Subcutaneous abdominal adipose tissue (tissue), 5 donors: ENCODE results near the gene ATP8A1.

ENCODE experiments used
- H3K27ac ChIP-seq: one replicate; pipeline ENCODE4 v1.7.0; 2013; ENCODE audit warnings: low read depth, mild to moderate bottlenecking, inconsistent platforms, low read length, moderate library complexity
- H3K27me3 ChIP-seq, 5 donors: one replicate each; pipeline ENCODE4 v1.7.0; 2013; ENCODE audit warnings: low read length in 5 of 5, inconsistent platforms in 1 of 5; ENCODE audit not compliant: control insufficient read depth in 5 of 5, insufficient read depth in 4 of 5
- H3K36me3 ChIP-seq, 5 donors: one replicate each; pipeline ENCODE4 v1.7.0; 2013; ENCODE audit warnings: low read length in 5 of 5; ENCODE audit not compliant: control insufficient read depth in 5 of 5, insufficient read depth in 5 of 5
- H3K4me1 ChIP-seq, 5 donors: one replicate each; pipeline ENCODE4 v1.7.0; 2013; ENCODE audit warnings: low read length in 5 of 5, mild to moderate bottlenecking in 3 of 5, moderate library complexity in 1 of 5; ENCODE audit not compliant: control insufficient read depth in 5 of 5, insufficient read depth in 5 of 5
- H3K4me3 ChIP-seq, 5 donors: one replicate each; pipeline ENCODE4 v1.7.0; 2013; ENCODE audit warnings: low read length in 5 of 5, low read depth in 1 of 5
- H3K9ac ChIP-seq, 5 donors: one replicate each; pipeline ENCODE4 v1.7.0; 2013; ENCODE audit warnings: low read length in 5 of 5, mild to moderate bottlenecking in 4 of 5, moderate library complexity in 3 of 5
- H3K9me3 ChIP-seq, 5 donors: one replicate each; pipeline ENCODE4 v1.7.0; 2013; ENCODE audit warnings: low read length in 5 of 5; ENCODE audit not compliant: control insufficient read depth in 5 of 5
- donor health status: healthy.
- donor health status: healthy.
- donor health status: healthy.
- donor health status: healthy.
- donor health status: healthy.

ATP8A1 gene

DNA sequence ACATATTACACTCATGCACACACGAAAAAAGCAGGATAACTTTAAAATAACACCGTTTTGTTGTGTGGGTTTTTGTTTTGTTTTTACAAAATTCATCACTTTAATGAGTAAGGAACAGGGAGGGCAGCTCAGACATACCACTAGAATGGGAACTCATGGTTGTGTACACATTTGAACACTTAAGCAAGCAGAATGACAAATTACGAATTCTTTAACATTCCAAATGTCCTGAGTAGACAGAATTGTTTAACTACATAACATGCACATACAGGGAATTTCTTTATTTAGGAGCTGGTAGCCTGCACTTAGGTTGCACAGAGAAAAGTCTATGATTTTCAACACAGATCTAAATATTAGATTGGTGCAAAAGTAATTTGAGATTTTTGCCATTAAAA, 96.4 kb downstream of the ATP8A1 start:
- Histone ChIP-seq H3K4me1 (no peaks in the 10 kb centered on the region), H3K27me3 (no peaks in the 10 kb centered on the region), H3K4me3 (no peak overlapping the region), H3K27ac (no peak overlapping the region), H3K9me3 (no peaks in the 10 kb centered on the region), H3K9ac (no peak overlapping the region), H3K36me3 (peaks cover 0 to 3% (median 0%) of the 10 kb centered on the region in 5 donors)

DNA sequence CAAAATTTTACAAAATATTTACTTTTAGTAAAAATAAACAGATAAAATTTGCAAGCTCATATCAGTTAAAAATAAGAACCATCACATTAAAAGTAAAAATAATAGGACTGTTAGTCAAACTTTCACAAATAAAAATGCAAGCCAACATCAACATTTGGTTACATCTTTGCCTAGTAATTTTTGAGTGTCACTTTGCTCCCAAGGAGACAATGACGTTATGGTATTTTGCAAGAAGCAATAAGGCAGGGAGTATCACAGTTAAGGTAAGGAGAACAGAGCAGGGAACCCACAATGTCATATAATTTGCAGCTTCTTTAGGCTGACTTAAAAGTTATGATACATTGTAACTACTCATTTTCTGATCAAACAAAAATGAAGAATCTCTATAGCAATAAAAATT, 98.7 kb downstream of the ATP8A1 start:
- H3K27ac ChIP-seq: no peak overlapping the region
- H3K4me1 ChIP-seq: no peaks in the 10 kb centered on the region
- H3K9me3 ChIP-seq: no peaks in the 10 kb centered on the region
- no peak overlapping the region for H3K4me3 ChIP-seq
- no peak overlapping the region for H3K9ac ChIP-seq
- H3K36me3 ChIP-seq: peaks cover 0 to 3% (median 0%) of the 10 kb centered on the region in 5 donors
- H3K27me3 ChIP-seq: no peaks in the 10 kb centered on the region

DNA sequence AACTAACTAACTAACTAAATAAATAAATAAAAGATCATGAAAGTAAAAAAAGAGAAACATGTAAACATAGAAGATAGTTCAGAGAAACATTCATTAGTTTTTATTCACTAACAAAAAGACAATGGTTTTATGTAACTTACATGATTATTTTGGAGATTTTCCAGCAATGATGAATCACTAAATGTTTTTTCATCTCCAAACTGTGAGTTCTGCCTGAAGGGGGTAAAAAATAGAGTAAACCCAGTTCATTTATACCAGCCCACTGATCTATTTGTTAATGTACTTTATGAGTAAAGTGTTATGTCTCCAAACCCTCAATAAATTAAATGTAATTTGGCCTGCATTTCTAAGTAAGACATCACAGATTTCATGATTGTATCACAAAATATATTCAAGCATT, 101.1 kb downstream of the ATP8A1 start:
- H3K4me3 ChIP-seq: no peak overlapping the region
- no peaks in the 10 kb centered on the region for H3K27me3 ChIP-seq
- no peak overlapping the region for H3K9ac ChIP-seq
- no peak overlapping the region for H3K27ac ChIP-seq
- no peaks in the 10 kb centered on the region for H3K4me1 ChIP-seq
- H3K36me3 ChIP-seq: no peaks in the 10 kb centered on the region
- no peaks in the 10 kb centered on the region for H3K9me3 ChIP-seq

DNA sequence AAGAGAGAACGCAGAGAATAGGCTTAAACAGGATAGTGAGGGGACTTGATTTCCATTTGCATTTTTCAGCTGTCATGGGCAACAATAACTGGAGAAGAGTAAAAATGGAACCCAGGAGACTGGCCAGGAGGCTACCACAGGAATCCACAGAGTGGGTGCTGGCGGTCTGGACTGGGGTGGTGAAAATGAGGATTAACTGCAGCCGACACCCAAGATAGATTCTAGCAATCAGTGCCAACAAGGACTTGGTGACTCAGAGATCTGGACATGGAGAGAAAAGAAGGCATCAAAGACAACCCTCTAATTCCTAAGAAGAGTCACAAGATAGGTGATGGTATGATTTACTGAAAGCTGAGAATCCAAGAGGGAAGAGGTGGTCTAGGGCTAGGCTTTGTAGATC, 102.8 kb downstream of the ATP8A1 start:
- Histone ChIP-seq H3K9me3 (no peaks in the 10 kb centered on the region), H3K27ac (no peak overlapping the region), H3K4me3 (no peak overlapping the region), H3K36me3 (no peaks in the 10 kb centered on the region), H3K4me1 (no peaks in the 10 kb centered on the region), H3K9ac (no peak overlapping the region), H3K27me3 (no peaks in the 10 kb centered on the region)

DNA sequence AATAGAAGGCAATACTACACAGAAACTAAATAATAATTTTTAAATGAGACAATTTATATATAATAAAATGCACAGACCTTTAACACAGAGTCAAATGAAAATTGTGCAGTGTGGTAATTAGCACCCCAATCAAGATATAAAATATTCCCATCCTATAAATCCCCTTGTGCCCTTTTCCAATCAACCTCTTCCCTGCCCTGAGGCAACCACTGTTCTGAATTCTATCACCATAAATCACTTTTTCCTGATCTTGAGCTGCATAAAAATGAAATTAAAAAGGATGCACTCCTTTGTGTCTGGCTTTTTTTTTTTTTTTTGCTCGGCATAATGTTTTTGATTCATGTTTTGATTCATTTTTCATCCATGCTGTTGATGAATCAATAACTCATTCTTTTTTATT, 107.0 kb downstream of the ATP8A1 start:
- no peak overlapping the region for H3K27ac ChIP-seq
- H3K9me3 ChIP-seq: no peaks in the 10 kb centered on the region
- H3K4me1 ChIP-seq: no peaks in the 10 kb centered on the region
- no peak overlapping the region for H3K4me3 ChIP-seq
- H3K9ac ChIP-seq: no peak overlapping the region
- no peaks in the 10 kb centered on the region for H3K27me3 ChIP-seq
- peaks cover 0 to 4% (median 0%) of the 10 kb centered on the region in 5 donors for H3K36me3 ChIP-seq

DNA sequence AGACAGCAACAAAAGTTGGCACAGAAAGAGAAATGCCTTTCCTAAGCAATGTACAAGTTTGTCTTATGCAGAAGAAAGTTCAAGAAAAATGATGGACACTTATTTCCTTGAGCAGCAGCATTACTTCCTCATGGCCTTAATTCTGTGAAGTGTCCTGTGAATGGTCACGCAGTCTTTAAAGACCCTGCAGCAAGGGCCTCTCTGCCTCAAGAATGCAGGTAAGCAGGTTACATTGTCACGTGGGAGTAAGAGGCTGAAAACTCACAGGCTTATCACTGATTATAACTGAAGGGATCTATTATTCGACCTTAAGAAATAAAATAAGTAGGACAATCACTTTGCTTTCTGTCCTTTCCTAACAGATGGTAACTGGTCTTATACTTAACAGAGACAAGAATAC, 109.1 kb downstream of the ATP8A1 start:
- Histone ChIP-seq H3K27me3 (no peaks in the 10 kb centered on the region), H3K27ac (no peak overlapping the region), H3K9ac (no peak overlapping the region), H3K36me3 (peaks cover 0 to 4% (median 0%) of the 10 kb centered on the region in 5 donors), H3K4me3 (no peak overlapping the region), H3K4me1 (no peaks in the 10 kb centered on the region), H3K9me3 (no peaks in the 10 kb centered on the region)

DNA sequence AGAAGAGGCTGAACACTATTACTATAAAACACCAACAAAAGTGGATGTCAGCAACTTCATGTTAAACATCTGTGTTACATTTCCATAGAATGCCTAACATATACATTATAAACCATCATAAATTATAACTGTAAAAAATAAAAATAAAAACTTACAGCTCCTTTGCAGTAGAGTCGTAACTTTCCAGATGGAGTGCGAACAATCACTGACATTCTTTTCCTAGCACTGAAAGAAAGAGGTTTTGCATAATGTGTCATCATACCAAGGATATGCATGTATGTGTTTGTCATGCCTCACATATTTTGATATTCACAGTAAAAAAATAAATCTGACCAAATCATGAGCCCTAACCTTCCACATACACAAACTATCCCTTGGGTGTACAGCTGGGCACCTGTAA, 113.1 kb downstream of the ATP8A1 start:
- Histone ChIP-seq H3K9ac (no peak overlapping the region), H3K4me3 (no peak overlapping the region), H3K27ac (no peak overlapping the region), H3K27me3 (no peaks in the 10 kb centered on the region), H3K4me1 (no peaks in the 10 kb centered on the region), H3K36me3 (peaks cover 0 to 4% (median 0%) of the 10 kb centered on the region in 5 donors), H3K9me3 (no peaks in the 10 kb centered on the region)

DNA sequence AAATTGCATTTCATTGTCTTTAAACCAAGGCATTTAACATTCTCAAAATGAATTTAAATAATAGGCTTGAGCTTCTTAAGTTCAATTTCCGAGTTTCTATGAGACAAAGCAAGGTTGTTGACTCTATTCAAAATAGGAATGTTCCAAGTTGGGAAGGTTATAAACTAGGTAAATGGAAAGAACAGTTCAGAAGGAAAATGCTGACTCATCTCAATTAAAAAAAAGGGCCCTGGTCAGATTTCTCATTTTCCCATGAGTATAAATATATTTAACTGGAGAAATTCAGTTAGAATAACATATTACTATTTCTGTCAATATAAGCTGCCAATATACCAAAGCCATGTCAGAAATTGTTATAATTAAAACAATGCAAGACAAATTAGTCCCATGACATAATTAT, 113.8 kb downstream of the ATP8A1 start:
- H3K9ac ChIP-seq: no peak overlapping the region
- no peaks in the 10 kb centered on the region for H3K9me3 ChIP-seq
- H3K27me3 ChIP-seq: no peaks in the 10 kb centered on the region
- no peak overlapping the region for H3K4me3 ChIP-seq
- H3K36me3 ChIP-seq: peaks cover 0 to 4% (median 0%) of the 10 kb centered on the region in 5 donors
- no peak overlapping the region for H3K27ac ChIP-seq
- no peaks in the 10 kb centered on the region for H3K4me1 ChIP-seq

DNA sequence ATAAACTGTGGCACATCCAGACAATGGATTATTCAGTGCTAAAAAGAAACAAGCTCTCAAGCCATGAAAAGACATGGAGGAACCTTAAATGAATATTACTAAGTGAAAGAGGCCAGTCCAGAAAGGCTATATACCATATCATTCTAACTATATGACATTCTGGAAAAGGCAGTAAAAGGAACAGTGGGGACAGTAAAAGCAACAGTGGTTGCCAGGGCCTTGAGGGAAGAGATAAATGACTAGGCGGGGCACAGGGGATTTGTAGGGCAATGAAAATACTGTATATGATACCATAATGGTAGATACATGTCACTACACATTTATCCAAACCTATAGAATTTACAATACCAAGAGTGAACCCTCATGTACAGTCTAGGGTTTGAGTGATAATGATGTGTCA, 115.3 kb downstream of the ATP8A1 start:
- no peak overlapping the region for H3K4me3 ChIP-seq
- H3K27ac ChIP-seq: no peak overlapping the region
- no peaks in the 10 kb centered on the region for H3K9me3 ChIP-seq
- H3K36me3 ChIP-seq: no peaks in the 10 kb centered on the region
- H3K4me1 ChIP-seq: no peaks in the 10 kb centered on the region
- H3K27me3 ChIP-seq: no peaks in the 10 kb centered on the region
- no peak overlapping the region for H3K9ac ChIP-seq

DNA sequence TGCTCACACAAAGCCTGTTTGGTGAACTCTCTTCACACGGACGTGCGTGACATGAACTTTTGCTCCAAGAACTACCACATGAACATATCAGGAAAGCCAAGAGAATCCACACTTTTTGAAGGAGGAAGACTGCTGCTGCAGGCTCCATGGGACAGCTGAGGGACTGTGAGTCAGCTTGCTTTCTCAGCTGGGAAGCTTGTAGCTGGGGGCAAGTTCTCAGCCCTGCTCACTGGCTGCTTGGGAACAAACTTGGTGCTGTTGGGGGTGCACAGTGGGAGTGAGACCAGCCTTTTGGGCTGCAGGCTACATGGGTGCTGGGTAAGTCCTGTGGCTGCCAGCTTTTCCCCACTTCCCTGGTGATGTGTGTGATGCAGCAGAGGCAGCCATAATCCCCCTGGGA, 123.9 kb downstream of the ATP8A1 start:
- no peak overlapping the region for H3K27ac ChIP-seq
- H3K4me1 ChIP-seq: no peaks in the 10 kb centered on the region
- H3K9me3 ChIP-seq: no peaks in the 10 kb centered on the region
- H3K4me3 ChIP-seq: no peak overlapping the region
- H3K9ac ChIP-seq: no peak overlapping the region
- peaks cover 0 to 4% (median 2%) of the 10 kb centered on the region in 5 donors for H3K36me3 ChIP-seq
- H3K27me3 ChIP-seq: no peaks in the 10 kb centered on the region
